Measurements from ENCODE around the gene RBM19.
"Not testable (repeated sequence)": the region's sequence is repeated elsewhere in the genome, so short reads cannot be mapped to it uniquely, and the experiment has no call there.

The RBM19 gene

GRCh38 chr12:113820309-113820708 is 145.8 kb downstream of the RBM19 start:
- Histone ChIP-seq H3K36me3 (ENCODE audit: insufficient read depth, low read length) (no peaks in the 10 kb centered on the region), H3K9me3 (ENCODE audit: control insufficient read depth, insufficient read depth, low read length) (no peaks in the 10 kb centered on the region), H3K4me1 (ENCODE audit: insufficient read depth, low read length) (peaks cover 7% of the 10 kb centered on the region; the same call in 1 of the 2 replicates)

DNA sequence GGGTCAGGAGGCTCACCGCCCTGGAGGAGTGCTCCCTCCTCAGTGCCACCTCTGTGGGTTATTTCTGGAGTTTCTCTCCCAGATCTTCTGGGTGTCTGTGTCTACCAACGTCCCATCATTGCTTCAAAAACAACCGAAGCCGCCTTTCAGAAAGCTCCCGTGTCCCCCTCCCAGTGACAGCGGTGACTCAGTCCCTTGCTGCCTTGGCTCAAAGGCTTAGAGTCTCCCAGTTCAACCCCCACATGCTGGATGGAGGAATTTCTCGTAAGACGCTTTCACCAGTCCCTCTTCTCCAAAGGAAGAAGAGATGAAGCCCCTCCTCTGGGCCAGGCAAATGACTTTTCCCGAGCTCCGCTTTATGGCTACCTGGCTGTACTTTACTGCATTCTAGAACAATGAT is 146.6 kb downstream of the RBM19 start:
- Histone ChIP-seq H3K4me1 (ENCODE audit: insufficient read depth, low read length) (peaks cover 7% of the 10 kb centered on the region; the same call in 1 of the 2 replicates), H3K36me3 (ENCODE audit: insufficient read depth, low read length) (no peaks in the 10 kb centered on the region), H3K9ac (ENCODE audit: low read depth, low read length) (no peak overlapping the region), H3K9me3 (ENCODE audit: control insufficient read depth, insufficient read depth, low read length) (no peaks in the 10 kb centered on the region)

More at GRCh38 chr12:113820309-113820708, 145.8 kb downstream of the RBM19 start:
- H3K9ac ChIP-seq (ENCODE audit: low read depth, low read length): no peak overlapping the region

DNA sequence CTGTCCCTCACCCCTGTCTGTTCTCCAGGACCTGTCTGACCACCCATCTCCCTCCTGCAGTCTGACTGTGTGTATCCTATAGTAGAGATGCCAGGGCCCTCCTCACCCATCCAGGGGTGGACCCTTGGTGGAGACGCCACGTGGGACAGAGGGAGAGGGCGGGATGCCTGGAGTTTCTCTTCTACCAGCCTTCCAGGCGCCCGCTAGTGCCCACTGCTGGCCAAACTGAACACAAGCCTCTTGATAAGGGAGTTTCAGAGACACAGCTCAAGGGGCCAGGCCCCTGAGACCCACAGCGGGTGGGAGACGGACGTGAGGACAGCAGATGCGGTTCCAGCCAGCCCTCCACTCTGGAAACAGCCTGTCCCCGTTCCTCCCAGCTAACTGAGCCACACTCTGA is 147.3 kb downstream of the RBM19 start:
- no peak overlapping the region for H3K9ac ChIP-seq (ENCODE audit: low read depth, low read length)
- peaks cover 7% of the 10 kb centered on the region; the same call in 1 of the 2 replicates for H3K4me1 ChIP-seq (ENCODE audit: insufficient read depth, low read length)
- H3K36me3 ChIP-seq (ENCODE audit: insufficient read depth, low read length): no peaks in the 10 kb centered on the region
- no peaks in the 10 kb centered on the region for H3K9me3 ChIP-seq (ENCODE audit: control insufficient read depth, insufficient read depth, low read length)

DNA sequence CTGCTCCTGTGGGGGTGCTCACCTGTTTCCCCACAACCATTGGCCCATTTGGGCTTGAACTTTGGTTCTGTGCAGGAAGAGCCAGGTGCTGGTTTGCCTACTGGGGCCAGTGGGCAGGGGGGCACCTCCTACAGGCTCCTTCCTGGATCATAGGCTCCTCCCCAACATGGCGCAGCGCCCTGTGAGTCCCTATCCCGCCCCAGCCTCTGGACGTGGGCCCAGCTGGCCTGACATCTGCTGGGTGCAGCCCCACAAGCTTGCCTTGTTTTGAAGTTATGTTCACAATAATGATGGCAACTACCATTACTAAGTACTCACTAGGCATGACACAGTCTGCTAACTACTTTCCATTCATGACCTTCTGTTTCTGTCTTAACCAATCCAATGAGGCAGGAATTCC is 147.8 kb downstream of the RBM19 start:
- no peak overlapping the region for H3K9ac ChIP-seq (ENCODE audit: low read depth, low read length)
- no peaks in the 10 kb centered on the region for H3K9me3 ChIP-seq (ENCODE audit: control insufficient read depth, insufficient read depth, low read length)
- no peaks in the 10 kb centered on the region for H3K36me3 ChIP-seq (ENCODE audit: insufficient read depth, low read length)
- peaks cover 7% of the 10 kb centered on the region; the same call in 1 of the 2 replicates for H3K4me1 ChIP-seq (ENCODE audit: insufficient read depth, low read length)

DNA sequence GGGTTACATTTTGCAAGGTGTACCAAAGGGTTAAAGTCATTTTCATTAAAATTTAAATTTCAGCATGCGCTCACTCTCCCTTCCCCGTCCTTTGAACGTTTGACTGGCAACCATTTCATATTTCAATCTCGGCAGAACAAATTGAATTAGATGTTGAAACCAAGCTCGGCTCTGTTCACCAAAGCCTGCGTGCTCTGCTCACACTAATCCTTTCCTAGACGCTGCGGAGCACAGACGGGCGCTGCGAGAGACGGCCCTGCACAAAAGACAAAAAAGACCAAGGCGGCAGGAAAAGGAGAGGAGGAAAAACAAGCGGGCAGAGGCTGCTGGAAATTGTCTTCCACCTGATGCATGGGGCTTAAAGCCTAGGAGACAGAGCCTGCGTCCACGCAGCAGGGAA is 149.3 kb downstream of the RBM19 start:
- Histone ChIP-seq H3K9me3 (ENCODE audit: control insufficient read depth, insufficient read depth, low read length) (no peaks in the 10 kb centered on the region), H3K9ac (ENCODE audit: low read depth, low read length) (no peak overlapping the region), H3K4me1 (ENCODE audit: insufficient read depth, low read length) (peaks cover 7% of the 10 kb centered on the region; the same call in 1 of the 2 replicates), H3K36me3 (ENCODE audit: insufficient read depth, low read length) (no peaks in the 10 kb centered on the region)

GRCh38 chr12:113815031-113815430 is 151.1 kb downstream of the RBM19 start:
- Histone ChIP-seq H3K36me3 (ENCODE audit: insufficient read depth, low read length) (no peaks in the 10 kb centered on the region), H3K9me3 (ENCODE audit: control insufficient read depth, insufficient read depth, low read length) (no peaks in the 10 kb centered on the region), H3K4me1 (ENCODE audit: insufficient read depth, low read length) (peaks cover 7% of the 10 kb centered on the region; the same call in 1 of the 2 replicates), H3K9ac (ENCODE audit: low read depth, low read length) (no peak overlapping the region)

GRCh38 chr12:113813229-113813541 is 152.9 kb downstream of the RBM19 start:
- Histone ChIP-seq H3K9ac (ENCODE audit: low read depth, low read length) (no peak overlapping the region), H3K4me1 (ENCODE audit: insufficient read depth, low read length) (peaks cover 3% of the 10 kb centered on the region; the same call in 1 of the 2 replicates), H3K9me3 (ENCODE audit: control insufficient read depth, insufficient read depth, low read length) (no peaks in the 10 kb centered on the region), H3K36me3 (ENCODE audit: insufficient read depth, low read length) (no peaks in the 10 kb centered on the region)

DNA sequence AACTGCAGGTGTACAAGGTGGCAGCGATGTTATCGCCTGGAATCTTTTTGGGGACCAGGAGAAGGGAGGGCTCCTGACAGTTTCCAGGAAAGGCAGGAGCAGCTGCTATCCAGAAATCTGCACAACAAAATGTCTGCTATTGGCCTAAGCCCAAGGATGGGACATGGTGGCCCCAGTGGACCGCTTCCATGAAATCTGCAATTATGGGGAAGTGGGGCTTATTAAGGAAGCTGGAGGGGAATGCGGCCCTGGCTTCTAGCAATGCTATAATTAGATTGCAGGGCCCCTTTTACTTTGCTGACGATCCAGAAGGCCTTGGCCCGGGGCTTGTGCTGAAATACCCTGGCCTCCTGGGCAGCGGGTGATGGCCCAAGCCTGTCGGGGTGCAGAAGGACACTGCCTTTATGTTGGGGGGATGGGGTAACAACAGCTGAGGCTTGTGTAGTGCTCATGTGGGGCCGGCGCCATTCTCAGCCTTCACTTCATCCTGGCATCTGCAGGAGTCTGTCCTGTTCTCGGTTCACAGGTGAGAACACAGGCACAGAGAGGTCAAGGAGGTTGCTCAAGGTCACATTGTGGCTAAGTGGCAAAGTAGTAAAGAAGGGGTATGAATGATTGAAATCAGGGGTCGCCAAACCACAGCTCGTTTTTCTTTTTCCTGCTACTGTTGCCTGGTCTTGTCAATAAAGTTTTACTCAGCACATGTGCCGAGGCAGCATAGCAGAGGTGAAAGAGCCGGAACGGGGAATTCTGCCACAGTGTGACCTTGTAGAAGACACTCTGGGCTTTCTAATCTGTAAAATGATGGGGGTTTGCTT is 153.5 kb downstream of the RBM19 start:
- peaks cover 7% of the 10 kb centered on the region for H3K4me1 ChIP-seq (ENCODE audit: insufficient read depth, low read length)
- H3K9me3 ChIP-seq (ENCODE audit: control insufficient read depth, insufficient read depth, low read length): no peaks in the 10 kb centered on the region
- no peak overlapping the region for H3K9ac ChIP-seq (ENCODE audit: low read depth, low read length)
- H3K36me3 ChIP-seq (ENCODE audit: insufficient read depth, low read length): no peaks in the 10 kb centered on the region

GRCh38 chr12:113809462-113810220 is 156.5 kb downstream of the RBM19 start:
- H3K9ac ChIP-seq (ENCODE audit: low read depth, low read length); H3K4me1 ChIP-seq (ENCODE audit: insufficient read depth, low read length); H3K9me3 ChIP-seq (ENCODE audit: control insufficient read depth, insufficient read depth, low read length); H3K36me3 ChIP-seq (ENCODE audit: insufficient read depth, low read length): not testable (repeated sequence)

- H3K9me3 ChIP-seq (ENCODE audit: control insufficient read depth, insufficient read depth, low read length): peaks cover 9% of the 10 kb centered on the region
- no peaks in the 10 kb centered on the region for H3K36me3 ChIP-seq (ENCODE audit: insufficient read depth, low read length)
- H3K9ac ChIP-seq (ENCODE audit: low read depth, low read length): no peak overlapping the region
- H3K4me1 ChIP-seq (ENCODE audit: insufficient read depth, low read length): peaks cover 9% of the 10 kb centered on the region
These were observed 157.8 kb downstream of the RBM19 start for GRCh38 chr12:113808095-113808951.

DNA sequence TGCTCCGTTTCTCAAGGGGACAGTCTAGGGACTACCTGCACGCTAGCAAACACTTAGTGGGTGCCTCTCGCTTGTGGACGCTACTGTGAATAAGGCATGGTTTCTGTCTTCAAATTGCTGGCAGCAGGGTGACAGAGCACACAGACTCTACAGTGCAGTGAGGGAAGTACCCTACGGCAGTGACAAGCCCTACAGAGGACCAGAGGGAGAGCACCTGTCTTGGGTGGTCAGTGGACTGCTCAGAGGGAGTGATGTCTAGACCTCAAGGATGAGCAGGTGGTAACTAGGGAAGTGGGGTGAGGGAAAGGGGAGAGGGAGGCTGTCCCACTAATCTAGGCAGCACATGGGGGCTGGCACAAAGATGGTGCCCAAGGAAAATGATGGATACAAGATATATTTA is 160.5 kb downstream of the RBM19 start:
- H3K9ac ChIP-seq (ENCODE audit: low read depth, low read length): no peak overlapping the region
- H3K36me3 ChIP-seq (ENCODE audit: insufficient read depth, low read length): no peaks in the 10 kb centered on the region
- H3K4me1 ChIP-seq (ENCODE audit: insufficient read depth, low read length): peaks cover 9% of the 10 kb centered on the region

GRCh38 chr12:113804961-113805600 is 161.0 kb downstream of the RBM19 start:
- H3K9ac ChIP-seq (ENCODE audit: low read depth, low read length): no peak overlapping the region
- no peaks in the 10 kb centered on the region for H3K36me3 ChIP-seq (ENCODE audit: insufficient read depth, low read length)
- H3K9me3 ChIP-seq (ENCODE audit: control insufficient read depth, insufficient read depth, low read length): peaks cover 9% of the 10 kb centered on the region
- peaks cover 9% of the 10 kb centered on the region for H3K4me1 ChIP-seq (ENCODE audit: insufficient read depth, low read length)

More for the DNA sequence above, 160.5 kb downstream of the RBM19 start:
- H3K9me3 ChIP-seq (ENCODE audit: control insufficient read depth, insufficient read depth, low read length): peaks cover 9% of the 10 kb centered on the region

DNA sequence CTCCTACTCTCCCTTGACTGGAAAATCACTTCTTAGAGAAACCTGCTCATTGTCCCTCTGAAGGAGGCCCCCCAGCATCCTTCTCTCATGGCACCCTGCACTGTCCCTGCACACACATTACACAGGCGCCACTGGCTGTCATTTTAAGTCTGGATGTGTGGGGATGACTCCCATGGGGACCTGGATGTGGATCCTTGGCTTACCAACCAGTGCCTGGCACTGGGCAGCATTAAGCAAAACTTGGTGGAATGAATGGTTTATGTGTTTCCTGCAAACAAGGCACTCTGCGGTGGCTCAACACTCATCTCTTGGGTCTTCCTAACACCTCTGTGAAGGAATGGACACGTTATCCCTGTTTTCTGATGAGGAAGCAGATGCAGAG is 162.4 kb downstream of the RBM19 start:
- no peak overlapping the region for H3K9ac ChIP-seq (ENCODE audit: low read depth, low read length)
- peaks cover 9% of the 10 kb centered on the region for H3K9me3 ChIP-seq (ENCODE audit: control insufficient read depth, insufficient read depth, low read length)
- no peaks in the 10 kb centered on the region for H3K36me3 ChIP-seq (ENCODE audit: insufficient read depth, low read length)
- H3K4me1 ChIP-seq (ENCODE audit: insufficient read depth, low read length): peaks cover 9% of the 10 kb centered on the region
